Thyroid gland (tissue), 4 donors: Measurements from ENCODE around the gene DDX43. TPM values are rescaled to one million over a fixed set of nuclear protein-coding genes. Genes with fewer than 3 reads are reported as not detected.

Experiments used
- DNase-seq, 2 donors: peaks; one replicate each; pipeline ENCODE4 v3.0.0-alpha.2; 2019
- H3K27ac ChIP-seq, 3 donors: fragments of 200-600 bp; sonication (generic); 1 replicate in 2 of 3; 2 replicates in 1 of 3; pipeline ENCODE4 v1.5.1; 2016 to 2019; ENCODE audit warnings: mild to moderate bottlenecking in 1 of 3, moderate library complexity in 1 of 3
- H3K27me3 ChIP-seq: fragments of 200-600 bp; sonication (generic); one replicate; pipeline ENCODE4 v1.5.1; 2019
- H3K36me3 ChIP-seq, 2 donors: fragments of 200-600 bp; sonication (generic); one replicate each; pipeline ENCODE4 v1.5.1; 2016 to 2019
- H3K4me1 ChIP-seq, 2 donors: fragments of 200-600 bp; sonication (generic); one replicate each; pipeline ENCODE4 v1.5.1; 2017 to 2019
- H3K4me3 ChIP-seq, 3 donors: fragments of 200-600 bp; sonication (generic); replicated peaks in 1 of 3; 1 replicate in 2 of 3; 2 replicates in 1 of 3; pipeline ENCODE4 v1.5.1; 2016; ENCODE audit warnings: mild to moderate bottlenecking in 1 of 3
- H3K9me3 ChIP-seq: fragments of 200-600 bp; sonication (generic); one replicate; pipeline ENCODE4 v1.5.1; 2017
- POLR2A ChIP-seq, 2 donors: fragments of 450-650 bp; IDR thresholded peaks; one replicate each; pipeline ENCODE4 v1.6.1; 2017; ENCODE audit warnings: antibody characterized with exemption in 2 of 2, mild to moderate bottlenecking in 2 of 2, moderate library complexity in 1 of 2
- WGBS, 2 donors: methylation state at CpG; one replicate each; pipeline ENCODE4 v1.1.5; 2017; 5-methylcytosine and 5-hydroxymethylcytosine counted together
- intact Hi-C: fragments of 100-400 bp; cut with DNase I; formaldehyde crosslinking; loops from one replicate; pipeline ENCODE4 v1.15.1; 2023
- total RNA-seq, 4 donors: library from RNA; depleted of rRNA; stranded (reverse); fragments of >200 nt; gene quantifications; one replicate each; pipeline ENCODE4 v1.2.3, GENCODE V29; 2016
- TF ChIP-seq, protein P1 (sequence below), 6 experiments: fragments of 200-600 bp in 3 of 6; fragments of 450-650 bp in 3 of 6; sonication (generic) in 3 of 6; IDR thresholded peaks; one replicate each; pipeline ENCODE4 v1.5.1; 2016 to 2019; ENCODE audit warnings: antibody characterized with exemption in 6 of 6, mild to moderate bottlenecking in 2 of 6, inconsistent platforms in 1 of 6, moderate library complexity in 1 of 6

The DDX43 gene
- total RNA-seq, 4 donors from 2014 or later, result 1.5 to 6.0 (median 4.0) TPM

DNA sequence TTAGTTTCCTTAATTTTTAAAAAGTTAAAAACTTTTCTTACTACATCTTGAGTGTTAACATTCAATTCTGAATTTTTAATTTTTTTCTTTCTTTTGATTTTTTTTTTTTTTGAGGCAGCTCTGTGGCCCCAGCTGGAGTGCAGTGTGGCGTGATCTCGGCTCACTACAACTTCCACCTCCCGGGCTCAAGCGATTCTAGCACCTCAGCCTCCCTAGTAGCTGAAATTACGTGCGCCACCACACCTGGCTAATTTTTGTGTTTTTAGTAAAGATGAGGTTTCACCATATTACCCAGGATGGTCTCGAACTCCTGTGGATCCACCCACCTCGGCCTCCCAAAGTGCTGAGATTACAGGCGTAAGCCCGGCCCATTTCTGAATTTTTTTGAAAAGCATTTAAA is 1.2 kb downstream of the DDX43 start:
- Histone ChIP-seq H3K27me3 (no peaks in the 10 kb centered on the region), H3K27ac (no peak overlapping the region), H3K4me3 (no peak overlapping the region), H3K36me3 (no peaks in the 10 kb centered on the region), H3K4me1 (no peaks in the 10 kb centered on the region), H3K9me3 (no peaks in the 10 kb centered on the region)
- 85 to 87% methylated on average over 10 of the region's 10 CpGs for WGBS, 2 donors
- DNase-seq, result no peak
- TF ChIP-seq, protein P1, sequence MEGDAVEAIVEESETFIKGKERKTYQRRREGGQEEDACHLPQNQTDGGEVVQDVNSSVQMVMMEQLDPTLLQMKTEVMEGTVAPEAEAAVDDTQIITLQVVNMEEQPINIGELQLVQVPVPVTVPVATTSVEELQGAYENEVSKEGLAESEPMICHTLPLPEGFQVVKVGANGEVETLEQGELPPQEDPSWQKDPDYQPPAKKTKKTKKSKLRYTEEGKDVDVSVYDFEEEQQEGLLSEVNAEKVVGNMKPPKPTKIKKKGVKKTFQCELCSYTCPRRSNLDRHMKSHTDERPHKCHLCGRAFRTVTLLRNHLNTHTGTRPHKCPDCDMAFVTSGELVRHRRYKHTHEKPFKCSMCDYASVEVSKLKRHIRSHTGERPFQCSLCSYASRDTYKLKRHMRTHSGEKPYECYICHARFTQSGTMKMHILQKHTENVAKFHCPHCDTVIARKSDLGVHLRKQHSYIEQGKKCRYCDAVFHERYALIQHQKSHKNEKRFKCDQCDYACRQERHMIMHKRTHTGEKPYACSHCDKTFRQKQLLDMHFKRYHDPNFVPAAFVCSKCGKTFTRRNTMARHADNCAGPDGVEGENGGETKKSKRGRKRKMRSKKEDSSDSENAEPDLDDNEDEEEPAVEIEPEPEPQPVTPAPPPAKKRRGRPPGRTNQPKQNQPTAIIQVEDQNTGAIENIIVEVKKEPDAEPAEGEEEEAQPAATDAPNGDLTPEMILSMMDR (IDR thresholded peaks at IDR 0.05), result no peak
- intact Hi-C loops, result no loop called here

DNA sequence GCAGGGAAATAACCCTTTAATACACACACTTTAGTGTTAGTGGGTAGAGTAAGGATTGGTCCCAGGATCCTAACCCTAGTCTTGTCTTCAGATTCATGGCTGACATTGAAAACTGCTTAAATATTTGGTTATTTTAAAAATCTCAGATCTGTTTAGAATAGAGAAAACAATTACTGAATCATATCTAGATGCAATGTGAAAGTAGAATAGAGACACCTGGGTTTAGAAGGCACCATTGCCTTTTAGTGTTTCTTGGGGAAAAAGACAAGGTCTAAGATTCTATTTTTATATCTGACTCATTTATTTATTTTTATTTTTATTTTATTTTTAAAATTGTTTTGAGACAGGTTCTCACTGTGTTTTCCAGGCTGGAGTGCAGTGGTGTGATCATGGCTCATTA is 6.0 kb downstream of the DDX43 start:
- Histone ChIP-seq H3K36me3 (no peaks in the 10 kb centered on the region), H3K4me1 (no peaks in the 10 kb centered on the region), H3K27ac (no peak overlapping the region), H3K27me3 (no peaks in the 10 kb centered on the region), H3K9me3 (no peaks in the 10 kb centered on the region), H3K4me3 (no peak overlapping the region)
- DNase-seq, result no peak
- intact Hi-C loops, result no loop called here
- no peak for TF ChIP-seq POLR2A (IDR thresholded peaks at IDR 0.05)
- TF ChIP-seq, protein P1 (IDR thresholded peaks at IDR 0.05), result no peak

DNA sequence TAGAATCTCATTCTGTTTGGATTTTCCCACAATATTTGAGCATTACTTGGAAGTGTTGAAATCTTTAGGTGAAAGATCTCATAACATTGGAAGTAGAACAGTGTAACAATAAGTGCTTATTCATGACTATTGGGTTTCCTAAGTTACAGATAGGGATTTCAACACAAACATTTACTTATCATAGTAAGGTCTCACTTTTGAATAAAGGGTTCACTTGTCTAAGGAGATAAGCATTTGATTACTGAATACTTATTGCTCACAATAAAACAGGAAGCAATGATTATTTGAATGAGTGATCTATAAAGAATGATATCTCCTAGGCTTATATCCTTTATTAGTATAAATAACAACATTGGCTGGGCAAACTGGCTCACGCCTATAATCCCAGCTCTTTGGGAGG is 14.8 kb downstream of the DDX43 start:
- Histone ChIP-seq H3K27ac (no peak overlapping the region), H3K4me3 (no peak overlapping the region), H3K27me3 (no peaks in the 10 kb centered on the region), H3K9me3 (no peaks in the 10 kb centered on the region), H3K36me3 (no peaks in the 10 kb centered on the region), H3K4me1 (no peaks in the 10 kb centered on the region)
- 100% methylated on average over 1 of the region's 1 CpG for WGBS, 2 donors
- TF ChIP-seq, protein P1 (IDR thresholded peaks at IDR 0.05), result no peak
- no peak for TF ChIP-seq POLR2A (IDR thresholded peaks at IDR 0.05)
- no peak for DNase-seq
- intact Hi-C loops, result no loop called here

DNA sequence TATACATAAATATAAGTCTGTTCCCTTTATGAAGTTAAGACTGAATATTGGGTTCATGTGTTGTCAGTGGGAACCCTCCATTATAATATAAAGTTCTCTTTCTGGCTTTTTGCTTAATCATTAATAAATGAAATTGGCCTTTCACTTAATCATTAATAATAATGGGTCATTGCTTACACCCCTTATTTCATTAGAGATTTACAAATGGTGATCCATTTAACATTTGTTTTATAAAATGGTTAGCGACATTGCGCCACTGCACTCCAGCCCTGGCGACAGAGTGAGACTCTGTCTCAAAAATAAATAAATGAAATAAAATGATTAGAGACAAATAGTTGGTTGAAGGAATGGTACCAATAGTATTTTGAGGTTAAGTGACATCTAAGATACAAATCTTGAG is 18.5 kb downstream of the DDX43 start:
- Histone ChIP-seq H3K36me3 (no peaks in the 10 kb centered on the region), H3K4me1 (no peaks in the 10 kb centered on the region), H3K9me3 (no peaks in the 10 kb centered on the region), H3K4me3 (no peak overlapping the region), H3K27ac (no peak overlapping the region), H3K27me3 (no peaks in the 10 kb centered on the region)
- TF ChIP-seq POLR2A (IDR thresholded peaks at IDR 0.05), result no peak
- TF ChIP-seq, protein P1 (IDR thresholded peaks at IDR 0.05), result no peak
- intact Hi-C loops, result no loop called here
- DNase-seq, result no peak
- 83% methylated on average over 3 of the region's 3 CpGs for WGBS, 2 donors

DNA sequence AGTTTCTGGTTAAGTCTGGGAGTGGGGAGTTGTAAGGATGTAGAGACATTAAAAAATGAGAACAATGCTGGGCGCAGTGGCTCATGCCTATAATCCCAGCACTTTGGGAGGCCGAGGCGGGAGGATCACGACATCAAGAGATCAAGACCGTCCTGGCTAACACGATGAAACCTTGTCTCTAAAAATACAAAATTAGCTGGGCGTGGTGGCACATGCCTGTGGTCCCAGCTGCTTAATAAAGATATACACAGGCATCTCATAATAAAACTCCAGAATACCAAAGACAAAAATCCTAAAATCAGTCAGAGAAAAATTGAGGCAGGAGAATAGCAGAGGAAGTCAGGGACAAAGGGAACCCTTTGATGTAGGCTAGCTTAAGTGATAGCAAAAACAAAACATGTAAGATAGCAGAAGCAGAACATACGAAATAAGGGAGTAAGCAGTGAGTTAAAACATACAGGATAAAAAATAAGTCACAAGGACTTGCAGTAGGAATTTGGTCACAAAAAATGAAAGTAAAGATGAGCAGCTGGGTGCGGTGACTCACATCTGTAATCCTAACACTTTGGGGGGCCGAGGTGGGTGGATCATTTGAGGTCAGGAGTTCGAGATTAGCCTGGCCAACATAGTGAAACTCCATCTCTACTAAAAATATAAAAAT is 23.6 kb downstream of the DDX43 start:
- no peak for DNase-seq
- Histone ChIP-seq H3K36me3 (no peaks in the 10 kb centered on the region), H3K27ac (no peak overlapping the region), H3K9me3 (no peaks in the 10 kb centered on the region), H3K27me3 (no peaks in the 10 kb centered on the region), H3K4me3 (no peak overlapping the region), H3K4me1 (no peaks in the 10 kb centered on the region)
- intact Hi-C loops, result no loop called here
- no peak for TF ChIP-seq POLR2A (IDR thresholded peaks at IDR 0.05)
- TF ChIP-seq, protein P1 (IDR thresholded peaks at IDR 0.05), result no peak
- 93 to 94% methylated on average over 11 of the region's 11 CpGs for WGBS, 2 donors
